ENCODE results near the gene CHST11. TPM values are rescaled to one million over a fixed set of nuclear protein-coding genes. Genes with fewer than 3 reads are reported as not detected.

CHST11 gene
- total and polyA plus RNA-seq, 4 donors = 0.57 to 11.1 (median 3.7) TPM

DNA sequence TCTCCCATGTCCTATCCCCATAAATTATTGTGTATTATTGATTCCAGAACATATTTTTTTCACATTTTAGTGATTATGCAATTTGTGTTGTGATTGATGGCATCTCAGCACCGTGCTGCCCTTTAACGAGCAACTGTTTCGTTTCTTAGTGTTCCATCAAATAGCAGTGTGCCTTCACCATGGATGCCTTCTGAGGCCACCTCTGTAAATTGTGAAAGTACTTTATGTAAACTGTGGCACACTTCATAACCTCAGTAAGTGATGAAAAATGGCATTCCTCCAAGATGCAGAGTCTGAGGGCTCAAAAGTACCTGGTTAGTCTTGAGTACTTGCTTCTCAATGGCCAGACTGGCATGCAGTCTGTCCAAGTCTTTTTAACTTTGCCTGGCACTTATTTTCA, 8.2 kb downstream of the CHST11 start:
- no peak for TF ChIP-seq FOXA1 (IDR thresholded peaks at IDR 0.05)
- TF ChIP-seq, protein P1, sequence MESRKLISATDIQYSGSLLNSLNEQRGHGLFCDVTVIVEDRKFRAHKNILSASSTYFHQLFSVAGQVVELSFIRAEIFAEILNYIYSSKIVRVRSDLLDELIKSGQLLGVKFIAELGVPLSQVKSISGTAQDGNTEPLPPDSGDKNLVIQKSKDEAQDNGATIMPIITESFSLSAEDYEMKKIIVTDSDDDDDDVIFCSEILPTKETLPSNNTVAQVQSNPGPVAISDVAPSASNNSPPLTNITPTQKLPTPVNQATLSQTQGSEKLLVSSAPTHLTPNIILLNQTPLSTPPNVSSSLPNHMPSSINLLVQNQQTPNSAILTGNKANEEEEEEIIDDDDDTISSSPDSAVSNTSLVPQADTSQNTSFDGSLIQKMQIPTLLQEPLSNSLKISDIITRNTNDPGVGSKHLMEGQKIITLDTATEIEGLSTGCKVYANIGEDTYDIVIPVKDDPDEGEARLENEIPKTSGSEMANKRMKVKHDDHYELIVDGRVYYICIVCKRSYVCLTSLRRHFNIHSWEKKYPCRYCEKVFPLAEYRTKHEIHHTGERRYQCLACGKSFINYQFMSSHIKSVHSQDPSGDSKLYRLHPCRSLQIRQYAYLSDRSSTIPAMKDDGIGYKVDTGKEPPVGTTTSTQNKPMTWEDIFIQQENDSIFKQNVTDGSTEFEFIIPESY (IDR thresholded peaks at IDR 0.05) = no peak
- TF ChIP-seq SP1 (IDR thresholded peaks at IDR 0.05) = no peak
- TF ChIP-seq RXRA (IDR thresholded peaks at IDR 0.05) = no peak
- no peak for TF ChIP-seq YY1 (IDR thresholded peaks at IDR 0.05)
- TF ChIP-seq RAD21 (IDR thresholded peaks at IDR 0.05) = no peak
- TF ChIP-seq JUND (IDR thresholded peaks at IDR 0.05) = no peak
- TF ChIP-seq, protein P2, sequence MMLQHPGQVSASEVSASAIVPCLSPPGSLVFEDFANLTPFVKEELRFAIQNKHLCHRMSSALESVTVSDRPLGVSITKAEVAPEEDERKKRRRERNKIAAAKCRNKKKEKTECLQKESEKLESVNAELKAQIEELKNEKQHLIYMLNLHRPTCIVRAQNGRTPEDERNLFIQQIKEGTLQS (IDR thresholded peaks at IDR 0.05) = no peak
- no peak for DNase-seq (ENCODE audit: low spot score)
- Histone ChIP-seq H3K9me3 (ENCODE audit: control insufficient read depth in 4 of 4, low read length in 3 of 4) (no peaks in the 10 kb centered on the region), H3K36me3 (ENCODE audit: control insufficient read depth in 4 of 4, insufficient read depth in 3 of 4, low read depth in 1 of 4, low read length in 3 of 4) (no peaks in the 10 kb centered on the region), H3K27ac (ENCODE audit: low read depth in 1 of 2, low read length in 2 of 2) (no peak overlapping the region), H3K27me3 (ENCODE audit: control insufficient read depth in 4 of 4, insufficient read depth in 4 of 4, low read length in 3 of 4) (no peaks in the 10 kb centered on the region), H3K4me1 (ENCODE audit: control insufficient read depth in 4 of 4, insufficient read depth in 4 of 4, low read length in 3 of 4) (peaks cover 0 to 10% (median 3%) of the 10 kb centered on the region in 4 donors), H3K4me3 (ENCODE audit: low read depth in 1 of 3, low read length in 3 of 3) (no peak overlapping the region), H3K9ac (ENCODE audit: low read depth in 1 of 2, low read length in 2 of 2) (no peak overlapping the region)
- WGBS = 79% methylated on average over 3 of the region's 3 CpGs

DNA sequence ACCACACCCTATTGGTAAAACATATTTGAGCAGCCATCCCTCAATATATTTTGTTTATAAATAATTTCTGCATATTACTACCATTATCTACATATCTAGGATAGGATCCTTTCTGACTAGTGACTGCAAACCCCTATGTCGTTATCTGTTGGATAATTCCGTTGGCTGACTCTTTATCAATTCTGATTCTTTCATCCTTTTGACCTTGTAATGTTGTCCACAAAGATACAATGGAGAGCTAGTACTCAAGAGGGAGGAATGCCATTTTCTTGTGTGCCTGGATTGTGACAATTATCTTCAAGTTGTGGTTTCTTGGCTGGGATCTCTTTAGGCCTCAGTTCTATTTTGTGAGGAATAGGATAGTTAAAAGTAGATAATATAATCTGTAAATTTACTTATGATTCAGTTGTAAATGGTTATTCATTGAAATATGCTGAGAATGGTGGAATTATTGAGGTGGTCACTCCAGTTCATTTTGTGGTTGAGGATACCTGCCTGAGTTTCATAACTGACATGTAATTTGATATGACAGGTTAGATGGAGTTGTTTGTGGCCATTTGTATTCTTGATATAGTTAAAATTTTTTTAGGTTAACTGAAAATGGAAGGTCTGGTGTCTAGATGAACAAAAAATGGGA, 10.1 kb downstream of the CHST11 start:
- H3K27me3 ChIP-seq (ENCODE audit: control insufficient read depth in 4 of 4, insufficient read depth in 4 of 4, low read length in 3 of 4) = no peaks in the 10 kb centered on the region
- H3K9ac ChIP-seq (ENCODE audit: low read depth in 1 of 2, low read length in 2 of 2) = no peak overlapping the region
- TF ChIP-seq, protein P3, sequence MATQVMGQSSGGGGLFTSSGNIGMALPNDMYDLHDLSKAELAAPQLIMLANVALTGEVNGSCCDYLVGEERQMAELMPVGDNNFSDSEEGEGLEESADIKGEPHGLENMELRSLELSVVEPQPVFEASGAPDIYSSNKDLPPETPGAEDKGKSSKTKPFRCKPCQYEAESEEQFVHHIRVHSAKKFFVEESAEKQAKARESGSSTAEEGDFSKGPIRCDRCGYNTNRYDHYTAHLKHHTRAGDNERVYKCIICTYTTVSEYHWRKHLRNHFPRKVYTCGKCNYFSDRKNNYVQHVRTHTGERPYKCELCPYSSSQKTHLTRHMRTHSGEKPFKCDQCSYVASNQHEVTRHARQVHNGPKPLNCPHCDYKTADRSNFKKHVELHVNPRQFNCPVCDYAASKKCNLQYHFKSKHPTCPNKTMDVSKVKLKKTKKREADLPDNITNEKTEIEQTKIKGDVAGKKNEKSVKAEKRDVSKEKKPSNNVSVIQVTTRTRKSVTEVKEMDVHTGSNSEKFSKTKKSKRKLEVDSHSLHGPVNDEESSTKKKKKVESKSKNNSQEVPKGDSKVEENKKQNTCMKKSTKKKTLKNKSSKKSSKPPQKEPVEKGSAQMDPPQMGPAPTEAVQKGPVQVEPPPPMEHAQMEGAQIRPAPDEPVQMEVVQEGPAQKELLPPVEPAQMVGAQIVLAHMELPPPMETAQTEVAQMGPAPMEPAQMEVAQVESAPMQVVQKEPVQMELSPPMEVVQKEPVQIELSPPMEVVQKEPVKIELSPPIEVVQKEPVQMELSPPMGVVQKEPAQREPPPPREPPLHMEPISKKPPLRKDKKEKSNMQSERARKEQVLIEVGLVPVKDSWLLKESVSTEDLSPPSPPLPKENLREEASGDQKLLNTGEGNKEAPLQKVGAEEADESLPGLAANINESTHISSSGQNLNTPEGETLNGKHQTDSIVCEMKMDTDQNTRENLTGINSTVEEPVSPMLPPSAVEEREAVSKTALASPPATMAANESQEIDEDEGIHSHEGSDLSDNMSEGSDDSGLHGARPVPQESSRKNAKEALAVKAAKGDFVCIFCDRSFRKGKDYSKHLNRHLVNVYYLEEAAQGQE (IDR thresholded peaks at IDR 0.05) = no peak
- no peak for TF ChIP-seq FOXA2 (IDR thresholded peaks at IDR 0.05)
- TF ChIP-seq, protein P4, sequence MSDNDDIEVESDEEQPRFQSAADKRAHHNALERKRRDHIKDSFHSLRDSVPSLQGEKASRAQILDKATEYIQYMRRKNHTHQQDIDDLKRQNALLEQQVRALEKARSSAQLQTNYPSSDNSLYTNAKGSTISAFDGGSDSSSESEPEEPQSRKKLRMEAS (IDR thresholded peaks at IDR 0.05) = no peak
- no peak for TF ChIP-seq YY1 (IDR thresholded peaks at IDR 0.05)
- TF ChIP-seq, protein P1 (IDR thresholded peaks at IDR 0.05) = no peak
- TF ChIP-seq, protein P2 (IDR thresholded peaks at IDR 0.05) = no peak
- TF ChIP-seq, protein P5, sequence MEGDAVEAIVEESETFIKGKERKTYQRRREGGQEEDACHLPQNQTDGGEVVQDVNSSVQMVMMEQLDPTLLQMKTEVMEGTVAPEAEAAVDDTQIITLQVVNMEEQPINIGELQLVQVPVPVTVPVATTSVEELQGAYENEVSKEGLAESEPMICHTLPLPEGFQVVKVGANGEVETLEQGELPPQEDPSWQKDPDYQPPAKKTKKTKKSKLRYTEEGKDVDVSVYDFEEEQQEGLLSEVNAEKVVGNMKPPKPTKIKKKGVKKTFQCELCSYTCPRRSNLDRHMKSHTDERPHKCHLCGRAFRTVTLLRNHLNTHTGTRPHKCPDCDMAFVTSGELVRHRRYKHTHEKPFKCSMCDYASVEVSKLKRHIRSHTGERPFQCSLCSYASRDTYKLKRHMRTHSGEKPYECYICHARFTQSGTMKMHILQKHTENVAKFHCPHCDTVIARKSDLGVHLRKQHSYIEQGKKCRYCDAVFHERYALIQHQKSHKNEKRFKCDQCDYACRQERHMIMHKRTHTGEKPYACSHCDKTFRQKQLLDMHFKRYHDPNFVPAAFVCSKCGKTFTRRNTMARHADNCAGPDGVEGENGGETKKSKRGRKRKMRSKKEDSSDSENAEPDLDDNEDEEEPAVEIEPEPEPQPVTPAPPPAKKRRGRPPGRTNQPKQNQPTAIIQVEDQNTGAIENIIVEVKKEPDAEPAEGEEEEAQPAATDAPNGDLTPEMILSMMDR (IDR thresholded peaks at IDR 0.05; ENCODE audit: low read depth, low read length, missing input control) = no peak
- TF ChIP-seq NR2F2 (IDR thresholded peaks at IDR 0.05) = no peak
- TF ChIP-seq FOXA1 (IDR thresholded peaks at IDR 0.05) = no peak
- TF ChIP-seq RXRA (IDR thresholded peaks at IDR 0.05) = no peak
- no peak for TF ChIP-seq TAF1 (conservative IDR thresholded peaks at IDR 0.05)
- TF ChIP-seq HNF4A (conservative IDR thresholded peaks at IDR 0.05) = no peak
- no peak for TF ChIP-seq EGR1 (IDR thresholded peaks at IDR 0.05; ENCODE audit: low read depth in 2 of 2)
- TF ChIP-seq HNF4G (IDR thresholded peaks at IDR 0.05) = no peak
- no peak for TF ChIP-seq RAD21 (IDR thresholded peaks at IDR 0.05)
- TF ChIP-seq GABPA (IDR thresholded peaks at IDR 0.05 in 1 of 2, conservative IDR thresholded peaks at IDR 0.05 in 1 of 2) = no peak
- TF ChIP-seq SP1 (IDR thresholded peaks at IDR 0.05) = no peak
- 75% methylated on average over 2 of the region's 2 CpGs for WGBS
- no peak overlapping the region for H3K4me3 ChIP-seq (ENCODE audit: low read depth in 1 of 3, low read length in 3 of 3)
- H3K36me3 ChIP-seq (ENCODE audit: control insufficient read depth in 4 of 4, insufficient read depth in 3 of 4, low read depth in 1 of 4, low read length in 3 of 4) = no peaks in the 10 kb centered on the region
- H3K27ac ChIP-seq (ENCODE audit: low read depth in 1 of 2, low read length in 2 of 2) = no peak overlapping the region
- DNase-seq (ENCODE audit: low spot score) = no peak
- no peaks in the 10 kb centered on the region for H3K9me3 ChIP-seq (ENCODE audit: control insufficient read depth in 4 of 4, low read length in 3 of 4)
- peaks cover 0 to 6% (median 1%) of the 10 kb centered on the region in 4 donors for H3K4me1 ChIP-seq (ENCODE audit: control insufficient read depth in 4 of 4, insufficient read depth in 4 of 4, low read length in 3 of 4)

All from liver (tissue), 9 donors.